NCI-H2196 treated with DMSO at 0.1 percent for 48 hours (cell line): ENCODE results near the gene CCT6A.
"Not testable (repeated sequence)": the region's sequence is repeated elsewhere in the genome, so short reads cannot be mapped to it uniquely, and the experiment has no call there.

Experiments
- DNase-seq: peaks from one replicate; lab custom pipeline; 2025; ENCODE audit not compliant: unreplicated experiment; lab: John Stamatoyannopoulos, UW

Gene CCT6A

DNA sequence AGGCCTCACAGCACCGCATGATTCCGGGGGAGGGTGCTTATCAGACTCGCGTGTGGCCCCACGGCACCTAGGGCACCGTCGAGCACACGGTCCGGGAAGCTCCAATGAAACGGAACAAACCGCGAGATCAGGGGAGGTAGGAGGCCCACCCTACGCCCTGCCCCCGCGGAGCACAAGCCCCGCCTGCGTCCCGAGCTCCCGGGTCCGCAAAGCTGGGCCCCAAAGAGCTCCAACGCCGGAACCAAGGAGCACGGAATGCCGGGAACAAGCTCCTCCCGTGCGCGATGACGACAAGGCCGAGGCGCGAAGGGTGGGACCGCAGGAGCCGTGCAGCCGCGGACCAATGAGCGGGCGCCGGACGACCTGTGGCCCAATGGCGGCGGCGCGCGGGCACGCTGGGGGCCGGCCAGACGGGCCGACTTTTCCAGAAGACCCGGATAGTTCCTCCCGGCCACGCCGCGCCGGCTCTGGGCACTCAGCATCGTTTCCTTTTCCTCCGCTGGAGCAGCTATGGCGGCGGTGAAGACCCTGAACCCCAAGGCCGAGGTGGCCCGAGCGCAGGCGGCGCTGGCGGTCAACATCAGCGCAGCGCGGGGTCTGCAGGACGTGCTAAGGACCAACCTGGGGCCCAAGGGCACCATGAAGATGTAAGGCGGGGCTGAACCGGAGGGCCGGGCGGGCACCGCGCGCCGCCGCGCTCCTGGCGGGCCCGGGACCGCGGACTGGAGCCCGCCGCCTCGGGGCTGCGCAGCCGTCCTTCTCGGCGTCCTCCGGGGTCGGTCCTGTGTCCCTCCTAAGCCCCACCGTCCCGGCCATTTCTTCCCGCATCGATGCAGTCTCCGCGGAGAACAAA lies at the start of gene CCT6A, which contains the start of gene PSPH:
CCT6A (plus strand) TSS at position 427 of the 853 bp plus-strand sequence; CDS start at position 511, 84 bp downstream.
PSPH (minus strand) TSS at position 106 of the 853 bp plus-strand sequence. CDS start 30,232 bp downstream, outside the sequence.
- DNase-seq, result peak; percentile 99

DNA sequence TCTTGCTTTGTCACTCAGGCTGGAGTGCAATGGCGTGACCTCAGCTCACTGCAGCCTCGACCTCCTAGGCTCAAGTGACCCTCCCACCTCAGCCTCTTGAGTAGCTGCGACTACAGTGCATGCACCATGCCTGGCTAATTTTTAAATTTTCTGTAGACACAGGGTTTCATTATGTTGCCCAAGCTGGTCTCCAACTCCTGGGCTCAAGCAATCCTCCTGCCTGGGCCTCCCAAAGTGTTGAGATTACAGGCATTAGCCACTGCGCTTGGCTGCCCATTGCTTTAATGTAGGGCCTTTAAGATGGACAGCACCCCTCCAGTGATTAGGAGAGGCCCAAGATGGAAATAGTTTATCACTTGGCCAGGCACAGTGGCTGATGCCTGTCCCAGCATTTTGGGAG lies 47.8 kb upstream of the CCT6A start:
- no peak for DNase-seq

DNA sequence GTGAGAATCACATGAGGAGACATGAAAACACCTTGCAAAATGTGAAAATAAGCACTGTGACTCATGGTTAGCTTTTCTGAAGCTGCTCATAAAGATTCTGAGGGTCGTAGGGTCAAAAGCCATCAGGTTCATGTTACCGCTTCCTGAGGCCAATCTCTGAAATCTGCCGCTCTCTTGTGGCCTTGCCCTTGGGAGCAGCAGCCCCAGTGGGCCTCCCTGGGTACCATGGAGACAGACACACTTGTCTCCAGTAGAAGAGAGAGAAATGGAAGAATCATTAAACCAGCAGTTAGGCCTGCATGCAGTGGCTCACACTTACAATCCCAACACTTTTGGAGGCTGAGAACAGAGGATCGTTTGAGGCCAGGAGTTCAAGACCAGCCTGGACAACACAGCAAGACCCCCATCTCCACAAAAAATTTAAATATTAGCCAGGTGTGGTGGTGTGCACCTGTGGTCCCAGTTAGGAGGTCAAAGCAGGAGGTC lies 44.4 kb upstream of the CCT6A start:
- DNase-seq, result peak; percentile 34

DNA sequence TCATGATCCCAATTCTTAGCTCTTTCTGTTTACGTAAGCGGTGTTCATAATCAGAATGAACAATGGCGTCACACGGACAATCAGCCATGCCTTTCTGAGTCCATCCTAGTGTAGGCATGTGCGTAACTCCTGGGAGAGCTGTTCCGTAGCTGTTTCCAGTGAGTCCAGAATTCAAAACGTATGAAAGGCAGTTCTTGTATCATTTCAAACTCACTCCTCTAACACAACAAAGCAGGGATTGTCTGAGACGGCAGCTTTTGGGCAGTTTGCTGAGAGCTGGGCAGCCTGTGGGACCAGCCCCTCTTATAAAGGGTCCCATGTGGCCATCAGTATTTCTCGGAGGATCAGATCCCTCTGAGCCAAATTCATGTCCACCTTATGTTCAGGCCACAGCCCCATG lies 43.7 kb upstream of the CCT6A start:
- no peak for DNase-seq

DNA sequence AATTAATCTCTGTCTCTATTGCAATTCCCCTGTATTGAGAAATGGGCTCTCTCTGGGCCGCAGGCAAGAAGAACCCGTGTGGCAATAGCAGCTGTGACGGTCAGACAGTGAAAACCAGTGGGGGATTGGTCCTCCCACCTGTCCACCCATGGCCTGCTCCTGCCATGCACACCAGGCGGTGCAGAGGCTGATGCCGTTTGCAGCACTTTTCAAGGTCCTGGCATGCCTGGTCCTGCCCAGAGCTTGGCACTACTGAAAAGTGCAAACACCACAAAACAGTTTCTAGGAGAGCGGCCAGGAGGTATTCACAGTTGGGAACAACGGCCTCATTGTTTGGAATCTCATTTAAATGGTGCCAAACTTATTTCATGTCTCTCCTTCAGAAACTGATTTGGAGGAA lies 41.9 kb upstream of the CCT6A start:
- DNase-seq, result peak; percentile 95

GRCh38 chr7:56017015-56017414 lies 34.5 kb upstream of the CCT6A start:
- DNase-seq, result not testable (repeated sequence)

GRCh38 chr7:56019501-56019900 lies 32.1 kb upstream of the CCT6A start:
- DNase-seq, result no peak

DNA sequence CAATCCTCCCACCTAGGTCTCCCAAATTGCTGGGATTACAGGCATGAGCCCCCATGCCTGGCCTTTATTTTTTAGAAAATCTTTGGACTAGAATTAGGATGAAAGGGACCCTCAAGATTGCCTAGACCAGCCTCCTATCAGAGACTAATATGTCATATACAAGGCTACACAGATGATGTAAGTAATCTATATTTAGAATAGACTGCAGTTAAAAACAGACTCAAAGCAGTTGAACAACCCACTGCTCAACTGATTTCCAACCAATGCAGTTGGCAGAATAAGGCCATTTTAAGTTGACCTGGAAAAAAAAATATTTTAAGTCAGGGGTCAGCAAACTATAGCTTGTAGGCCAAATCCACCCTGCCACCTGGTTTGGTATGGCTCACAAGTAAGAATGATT lies 28.1 kb upstream of the CCT6A start:
- no peak for DNase-seq

- DNase-seq, result peak; percentile 31
These were observed 25.0 kb upstream of the CCT6A start for GRCh38 chr7:56026538-56026937.

DNA sequence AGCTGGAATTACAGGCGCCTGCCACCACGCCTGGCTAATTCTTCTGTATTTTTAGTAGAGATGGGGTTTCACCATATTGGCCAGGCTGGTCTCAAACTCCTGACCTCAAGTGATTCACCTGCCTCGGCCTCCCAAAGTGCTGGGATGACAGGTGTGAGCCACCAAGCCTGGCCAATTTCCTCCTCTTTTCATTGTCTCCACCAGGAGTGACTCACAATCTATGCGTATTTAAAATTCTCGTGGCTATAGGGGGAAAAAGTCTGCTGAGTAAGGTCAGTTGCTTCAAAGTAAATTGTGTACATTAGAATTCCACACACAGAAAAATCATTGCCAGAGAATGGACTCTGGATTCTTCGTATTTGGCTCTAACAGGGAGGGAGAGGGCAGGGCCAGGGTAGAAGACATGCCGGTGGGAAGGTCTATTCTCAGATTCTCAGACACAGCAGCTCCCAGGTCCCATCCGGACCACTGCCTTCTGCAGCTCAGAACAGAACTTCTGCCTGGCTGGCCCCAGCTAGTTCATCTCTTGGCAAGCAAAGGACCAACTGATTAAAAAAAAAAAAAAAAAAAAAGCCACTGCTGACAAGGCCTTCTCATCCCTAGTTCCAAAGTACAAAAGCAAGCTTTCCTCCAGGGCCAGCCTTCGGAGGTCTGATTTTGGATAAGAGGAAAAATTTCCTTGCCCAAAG lies 22.5 kb upstream of the CCT6A start:
- no peak for DNase-seq

- no peak for DNase-seq
These were observed 21.2 kb upstream of the CCT6A start for GRCh38 chr7:56030340-56030739.

DNA sequence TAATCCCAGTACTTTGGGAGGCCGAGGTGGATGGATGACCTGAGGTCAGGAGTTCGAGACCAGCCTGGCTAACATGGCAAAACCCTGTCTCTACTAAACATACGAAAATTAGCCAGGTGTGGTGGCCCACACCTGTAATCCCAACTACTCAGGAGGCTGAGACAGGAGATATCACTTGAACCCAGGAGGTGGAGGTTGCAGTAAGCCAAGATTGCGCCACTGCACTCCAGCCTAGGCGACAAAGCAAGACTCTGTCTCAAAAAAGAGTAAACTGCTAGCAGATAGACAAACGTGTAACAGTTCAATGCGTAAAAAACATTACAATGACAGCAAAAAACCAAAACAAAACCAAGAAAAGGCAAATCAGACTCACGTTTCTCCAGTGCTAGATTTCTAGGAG lies 20.0 kb upstream of the CCT6A start:
- DNase-seq, result not testable (repeated sequence)

DNA sequence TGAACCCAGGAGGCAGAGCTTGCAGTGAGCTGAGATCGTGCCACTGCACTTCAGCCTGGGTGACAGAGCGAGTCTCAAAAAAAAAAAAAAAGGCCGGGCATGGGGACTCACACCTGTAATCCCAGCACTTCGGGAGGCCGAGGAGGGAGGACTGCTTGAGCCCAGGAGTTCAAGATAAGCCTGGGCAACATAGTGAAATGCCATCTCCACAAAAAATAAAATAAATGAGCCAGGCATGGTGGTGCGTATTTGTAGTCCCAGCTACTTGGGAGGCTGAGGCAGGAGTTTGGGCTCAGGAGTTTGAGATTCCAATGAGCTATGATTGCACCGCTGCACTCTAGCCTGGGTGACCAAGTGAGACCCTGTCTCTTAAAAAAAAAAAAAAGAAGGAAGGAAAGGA lies 19.0 kb upstream of the CCT6A start:
- not testable (repeated sequence) for DNase-seq

DNA sequence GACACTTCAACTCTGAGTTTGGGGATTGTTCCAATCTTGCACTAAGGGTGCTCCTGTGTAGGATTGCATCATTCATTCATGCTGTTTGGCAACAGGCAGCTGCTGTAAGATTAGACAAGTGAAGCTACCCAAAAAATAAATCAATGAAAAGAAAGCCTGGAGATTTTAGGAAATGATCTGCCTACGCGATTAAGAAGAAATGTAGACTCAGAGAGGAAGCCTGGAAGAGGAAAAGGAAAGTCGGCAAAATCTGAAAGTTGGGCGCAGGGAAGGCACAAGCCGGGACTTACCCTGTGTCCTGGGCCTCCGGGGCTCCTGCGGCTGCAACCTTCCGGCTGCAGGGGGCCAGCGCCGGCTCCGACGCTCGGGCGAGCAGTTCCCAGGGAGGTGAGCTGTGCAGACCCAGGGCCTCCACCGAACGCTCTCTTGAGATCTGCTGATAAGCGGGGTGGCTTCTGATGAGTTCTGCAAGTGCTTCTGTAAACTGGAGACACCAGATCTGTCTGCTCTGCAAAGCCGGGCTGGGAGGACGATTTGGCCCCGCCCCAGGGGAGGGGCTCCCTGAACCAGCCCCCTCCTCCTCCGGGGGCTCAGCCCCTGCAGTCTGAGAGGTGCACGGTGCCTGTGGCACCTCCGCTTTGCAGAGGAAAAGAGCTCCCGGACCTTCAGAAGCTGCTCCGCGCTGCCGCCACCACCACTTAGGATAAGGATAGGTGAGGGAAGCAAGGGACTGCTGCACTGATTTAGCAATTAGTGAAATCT lies 17.7 kb upstream of the CCT6A start:
- DNase-seq, result peak; percentile 93

- no peak for DNase-seq
These were observed 10.8 kb upstream of the CCT6A start for GRCh38 chr7:56040730-56041129.

DNA sequence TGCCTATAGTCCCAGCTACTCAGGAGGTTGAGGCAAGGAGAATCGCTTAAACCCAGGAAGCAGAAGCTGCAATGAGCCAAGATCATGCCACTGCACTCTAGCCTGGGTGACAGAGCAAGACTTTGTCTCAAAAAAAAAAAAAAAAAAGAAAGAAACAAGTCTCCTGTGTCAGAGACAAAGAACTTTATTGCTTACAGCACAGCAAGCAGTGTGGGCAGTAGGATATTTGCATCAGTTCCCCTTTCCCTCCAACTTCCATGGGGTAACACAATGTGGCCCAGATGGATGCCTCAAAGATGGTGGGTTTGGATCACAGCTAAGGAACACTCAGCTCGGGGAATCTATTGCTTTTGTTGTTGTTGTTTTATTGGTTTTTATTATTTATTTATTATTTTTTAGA lies 5.8 kb upstream of the CCT6A start:
- DNase-seq, result not testable (repeated sequence)

GRCh38 chr7:56046721-56047445 lies 4.7 kb upstream of the CCT6A start:
- no peak for DNase-seq

DNA sequence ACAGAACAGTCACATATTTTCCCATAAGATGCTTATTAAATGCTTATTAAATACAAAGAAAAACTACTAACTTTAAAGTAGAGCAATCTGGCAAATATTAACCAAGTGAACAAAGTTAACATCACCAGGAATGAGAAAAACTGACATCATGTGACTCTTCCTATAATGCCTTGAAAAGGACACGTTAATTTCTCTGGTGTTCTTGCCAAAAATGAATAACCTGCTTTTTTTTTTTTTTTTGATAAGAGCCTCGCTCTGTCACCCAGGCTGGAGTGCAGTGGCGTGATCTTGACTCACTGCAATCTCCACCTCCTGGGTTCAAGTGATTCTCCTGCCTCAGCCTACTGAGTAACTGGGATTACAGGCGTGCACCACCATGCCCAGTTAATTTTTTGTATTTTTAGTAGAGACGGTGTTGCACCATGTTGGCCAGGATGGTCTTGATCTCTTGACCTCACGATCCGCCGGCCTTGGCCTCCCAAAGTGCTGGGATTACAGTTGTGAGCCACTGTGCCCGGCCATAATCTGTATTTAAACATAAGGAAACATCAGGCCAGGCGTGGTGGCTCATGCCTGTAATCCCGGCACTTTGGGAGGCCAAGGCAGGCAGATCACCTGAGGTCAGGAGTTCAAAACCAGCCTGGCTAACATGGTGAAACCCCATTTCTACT lies 4.0 kb upstream of the CCT6A start:
- DNase-seq, result not testable (repeated sequence)

- DNase-seq, result no peak
These were observed 3.3 kb upstream of the CCT6A start for GRCh38 chr7:56048245-56048644.

GRCh38 chr7:56048763-56049162 lies 2.8 kb upstream of the CCT6A start:
- DNase-seq, result not testable (repeated sequence)
